Tongue (tissue), 2 donors: ENCODE data around the gene PCDH15. TPM values are rescaled to one million over a fixed set of nuclear protein-coding genes. Genes with fewer than 3 reads are reported as not detected.
A peak's percentile ranks its signal among the peaks of the same experiment; 100 is the strongest.
"Not testable (repeated sequence)": the region's sequence is repeated elsewhere in the genome, so short reads cannot be mapped to it uniquely, and the experiment has no call there.

Experiments
- DNase-seq: peaks from one replicate; pipeline ENCODE4 v3.0.0-alpha.2; 2015
- total RNA-seq: library from RNA; depleted of rRNA; stranded (reverse); fragments of >200 nt; gene quantifications from one replicate; pipeline ENCODE4 v1.2.3, GENCODE V29; 2014

The PCDH15 gene
- total RNA-seq, 1 donor from 2014 or later = 0.21 TPM

DNA sequence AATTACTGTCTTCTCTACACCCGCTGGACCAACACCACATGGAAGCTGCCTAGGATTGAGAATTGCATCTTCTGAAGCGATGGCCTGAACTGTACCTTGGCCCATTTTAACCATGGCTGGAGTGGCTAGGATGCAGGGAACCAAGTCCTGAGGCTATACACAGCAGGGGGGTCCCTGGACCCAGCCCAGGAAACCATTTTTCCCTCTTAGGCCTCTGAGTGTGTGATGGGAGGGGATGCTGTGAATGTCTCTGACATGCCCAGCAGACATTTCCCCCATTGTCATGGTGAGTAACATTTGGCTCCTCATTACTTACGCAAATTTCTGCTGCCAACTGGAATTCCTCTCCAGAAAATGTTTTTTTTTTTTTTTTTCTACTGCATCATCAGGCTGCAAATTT lies 822.7 kb downstream of the PCDH15 start:
- no peak for DNase-seq

GRCh38 chr10:53977267-53977666 lies 823.8 kb downstream of the PCDH15 start:
- no peak for DNase-seq

- DNase-seq = no peak
Observed at GRCh38 chr10:53957401-53957800, 843.6 kb downstream of the PCDH15 start.

DNA sequence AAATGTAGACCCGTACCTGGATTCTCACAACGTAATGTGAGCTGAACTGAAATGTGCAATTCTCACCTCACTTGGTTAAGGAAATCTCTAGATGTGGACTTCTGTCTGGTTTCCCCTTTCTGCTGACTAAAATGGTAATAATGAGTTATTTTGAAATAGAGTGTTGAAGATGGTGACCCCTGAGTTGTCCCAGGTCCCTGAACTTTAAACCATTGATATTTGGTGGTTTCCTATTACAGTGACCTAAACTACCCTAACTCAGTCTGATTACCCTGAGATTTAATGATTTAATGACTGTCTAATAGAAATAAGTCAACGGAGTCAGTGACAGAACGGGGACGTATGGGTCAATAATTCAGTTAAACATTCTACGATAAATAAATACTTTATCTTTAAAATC lies 845.9 kb downstream of the PCDH15 start:
- no peak for DNase-seq

GRCh38 chr10:53952698-53953630 lies 848.1 kb downstream of the PCDH15 start:
- no peak for DNase-seq

- DNase-seq = no peak
Observed at GRCh38 chr10:53939654-53940053, 861.4 kb downstream of the PCDH15 start.

DNA sequence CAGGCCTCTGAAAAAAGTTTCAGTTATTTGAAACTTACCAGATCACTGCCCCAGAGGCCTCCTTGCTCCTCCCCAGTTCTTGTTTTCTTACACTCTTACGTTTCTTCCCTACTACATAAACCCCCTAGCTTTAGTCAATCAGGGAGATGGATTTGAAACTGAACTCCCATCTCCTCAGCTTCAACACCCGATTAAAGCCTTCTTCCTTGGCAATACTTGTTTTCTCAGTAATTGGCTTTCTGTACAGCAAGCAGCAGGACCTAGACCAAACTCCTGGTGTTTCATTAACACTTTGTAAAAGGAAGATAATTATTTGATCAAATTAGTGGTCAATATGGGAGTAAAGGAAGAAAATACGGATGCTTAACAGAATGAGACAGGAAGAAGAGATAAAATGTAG lies 870.4 kb downstream of the PCDH15 start:
- DNase-seq = no peak

DNA sequence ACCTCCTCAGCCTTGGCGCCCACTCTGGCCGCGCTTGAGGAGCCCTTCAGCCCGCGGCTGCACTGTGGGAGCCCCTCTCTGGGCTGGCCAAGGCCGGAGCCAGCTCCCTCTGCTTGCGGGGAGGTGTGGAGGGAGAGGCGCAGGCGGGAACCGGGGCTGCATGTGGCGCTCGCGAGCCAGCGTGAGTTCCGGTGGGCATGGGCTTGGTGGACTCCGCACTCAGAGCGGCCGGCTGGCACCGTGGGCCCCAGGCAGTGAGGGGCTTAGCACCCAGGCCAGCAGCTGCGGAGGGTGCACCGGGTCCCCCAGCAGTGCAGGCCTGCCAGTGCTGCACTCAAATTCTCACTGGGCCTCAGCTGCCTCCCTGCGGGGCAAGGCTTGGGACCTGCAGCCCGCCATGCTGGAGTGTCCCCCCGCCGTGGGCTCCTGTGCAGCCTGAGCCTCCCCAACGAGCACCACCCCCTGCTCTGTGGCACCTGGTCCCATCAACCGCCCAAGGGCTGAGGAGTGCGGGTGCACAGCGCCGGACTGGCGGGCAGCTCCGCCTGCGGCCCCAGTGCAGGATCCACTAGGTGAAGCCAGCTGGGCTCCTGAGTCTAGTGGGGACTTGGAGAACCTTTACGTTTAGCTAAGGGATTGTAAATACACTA lies 876.9 kb downstream of the PCDH15 start:
- DNase-seq = not testable (repeated sequence)

DNA sequence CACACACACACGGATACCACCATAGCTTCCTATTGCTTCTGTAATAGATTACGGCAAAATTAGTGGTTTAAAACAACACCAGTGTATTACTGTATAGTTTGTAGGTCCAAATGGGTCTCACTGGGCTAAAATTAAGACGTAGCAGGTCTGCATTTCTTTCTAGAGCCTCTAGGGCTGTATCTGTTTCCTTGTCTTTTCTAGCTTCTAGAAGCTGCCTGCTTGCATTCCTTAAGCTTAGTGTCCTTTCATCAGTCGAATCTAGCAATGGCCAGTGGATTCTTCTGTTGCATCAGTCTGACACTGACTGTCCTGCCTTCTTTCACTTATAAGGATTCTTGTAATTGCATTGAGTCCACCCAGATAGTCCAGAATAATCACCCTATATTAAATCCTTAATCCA lies 882.3 kb downstream of the PCDH15 start:
- no peak for DNase-seq

- DNase-seq = no peak
Observed at GRCh38 chr10:53909791-53910190, 891.2 kb downstream of the PCDH15 start.

DNA sequence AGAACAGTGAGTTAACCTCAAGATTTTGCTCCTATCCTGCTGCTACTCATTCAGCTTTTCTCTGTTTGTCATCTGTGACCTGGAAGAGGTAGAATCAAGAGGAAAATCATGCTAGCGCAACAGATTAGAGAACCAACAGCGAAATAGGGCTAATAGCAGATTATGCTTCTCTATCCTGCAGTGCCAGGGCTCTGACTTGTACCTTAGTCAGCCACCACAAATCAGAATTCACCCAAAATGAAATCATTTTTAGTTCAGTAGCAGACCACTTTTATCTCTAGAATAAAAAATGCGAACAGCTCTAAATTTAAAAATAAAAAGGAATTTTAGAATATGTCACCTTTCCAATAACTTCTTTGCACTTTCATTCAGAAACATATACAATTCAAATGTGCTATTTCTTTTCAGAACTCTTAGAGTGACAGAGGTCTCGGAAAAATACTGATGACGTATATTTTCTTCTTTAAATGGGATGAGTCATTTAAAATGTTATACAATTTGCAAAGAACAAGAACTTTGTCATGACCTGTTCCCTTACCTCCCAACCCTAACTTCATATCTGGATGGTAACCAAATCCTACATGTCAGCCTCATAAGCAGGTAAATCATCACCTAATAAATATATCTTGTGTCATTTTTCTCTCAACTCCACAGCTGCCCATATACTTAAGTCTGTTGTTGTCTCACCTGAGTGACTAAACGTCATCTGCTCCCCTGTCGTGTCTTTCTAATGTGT lies 896.4 kb downstream of the PCDH15 start:
- DNase-seq = no peak

- no peak for DNase-seq
Observed at GRCh38 chr10:53903756-53904155, 897.3 kb downstream of the PCDH15 start.

DNA sequence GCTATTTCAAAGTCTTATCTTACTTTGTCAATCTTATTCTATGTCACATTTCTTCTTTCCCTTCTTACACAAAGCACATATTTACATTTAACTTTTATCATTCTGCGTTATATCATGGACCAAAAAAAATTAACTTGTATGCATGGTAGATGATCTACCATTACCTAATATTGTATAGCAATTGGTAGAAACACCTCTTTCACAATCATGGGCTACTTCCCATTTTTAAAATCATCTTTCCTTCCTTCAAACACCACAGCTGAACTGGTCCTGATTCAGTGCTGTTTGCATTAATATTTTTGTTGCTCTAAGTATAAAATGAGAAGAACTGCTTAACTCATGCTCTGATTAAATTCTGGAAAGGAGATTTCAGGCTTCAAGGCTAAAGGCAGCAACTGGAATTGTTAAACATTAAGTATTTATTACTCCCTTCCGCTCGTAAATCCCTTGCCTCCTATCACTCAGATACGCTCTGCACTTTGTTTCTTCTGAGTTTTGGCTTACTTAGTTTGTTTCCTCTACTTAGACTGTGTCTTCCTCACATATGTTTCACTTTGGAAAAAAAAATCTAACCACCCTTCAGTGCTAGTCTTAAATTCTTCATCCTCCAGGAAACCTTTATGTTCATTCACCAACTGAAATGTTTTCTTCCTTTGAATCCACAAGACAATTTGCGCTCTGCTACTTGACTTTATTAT lies 901.4 kb downstream of the PCDH15 start:
- DNase-seq = no peak

DNA sequence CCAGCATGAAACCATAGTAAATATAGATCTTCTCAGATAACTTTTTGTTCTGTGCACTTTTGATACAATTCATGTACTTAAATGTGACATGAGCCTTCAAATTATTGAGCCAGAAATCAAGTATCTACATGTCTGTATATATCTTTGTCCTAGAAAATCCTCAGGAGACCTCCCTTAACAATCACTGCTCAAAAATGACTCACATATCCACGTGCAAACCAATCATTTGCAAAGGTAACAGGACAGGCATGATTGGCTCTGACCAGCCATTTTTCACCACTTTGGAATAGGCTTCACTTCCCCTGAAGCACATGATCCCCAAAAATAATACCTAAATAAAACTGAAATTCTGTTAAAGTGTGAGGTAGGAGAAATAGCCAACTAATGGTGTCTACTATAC lies 902.5 kb downstream of the PCDH15 start:
- DNase-seq = no peak

GRCh38 chr10:53894145-53894544 lies 906.9 kb downstream of the PCDH15 start:
- no peak for DNase-seq

GRCh38 chr10:53893061-53893460 lies 908.0 kb downstream of the PCDH15 start:
- no peak for DNase-seq

DNA sequence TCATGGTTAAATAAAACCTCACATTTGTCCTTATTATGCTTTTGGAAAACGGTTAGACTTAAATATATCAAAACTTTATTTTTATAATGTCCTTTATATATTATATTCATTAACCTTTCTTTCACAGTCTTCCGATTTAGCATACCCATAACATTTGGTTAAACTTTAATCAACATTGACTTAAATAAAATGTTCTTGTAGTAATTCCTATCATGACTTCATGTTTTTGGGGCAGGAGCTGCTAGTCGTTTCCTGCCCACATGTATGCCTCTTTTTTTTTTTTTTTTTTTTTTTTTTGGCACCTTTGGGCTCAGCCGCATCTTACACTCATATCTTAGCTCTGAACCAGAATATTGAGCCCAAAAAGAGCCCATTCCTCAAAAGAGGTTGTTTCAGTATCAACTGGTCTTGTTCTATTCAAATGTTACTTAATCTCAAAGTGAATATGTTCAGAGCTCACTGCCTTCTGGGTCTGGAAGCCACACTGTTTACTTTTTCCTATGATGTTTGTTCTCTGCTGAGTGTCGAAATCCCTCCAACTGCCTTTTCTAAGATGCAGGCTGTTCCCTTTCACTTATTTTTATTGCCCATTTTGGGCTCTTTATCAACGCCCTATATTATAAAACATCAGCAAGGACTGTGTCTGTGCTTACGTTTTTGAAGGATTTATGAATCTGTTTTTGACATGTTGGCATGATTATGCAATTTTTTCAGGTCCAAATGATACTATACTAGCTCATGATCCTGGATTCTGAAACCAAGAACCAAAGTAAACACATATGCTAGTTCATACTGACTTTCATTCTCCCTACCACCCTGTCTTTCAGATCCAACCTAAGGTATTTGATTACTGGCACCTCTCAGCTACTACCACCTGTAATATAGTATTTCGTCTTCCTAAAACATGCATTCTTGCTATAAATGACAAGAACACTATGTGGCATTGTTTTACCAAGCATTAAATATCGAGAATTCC lies 914.4 kb downstream of the PCDH15 start:
- DNase-seq = peak; percentile 3

DNA sequence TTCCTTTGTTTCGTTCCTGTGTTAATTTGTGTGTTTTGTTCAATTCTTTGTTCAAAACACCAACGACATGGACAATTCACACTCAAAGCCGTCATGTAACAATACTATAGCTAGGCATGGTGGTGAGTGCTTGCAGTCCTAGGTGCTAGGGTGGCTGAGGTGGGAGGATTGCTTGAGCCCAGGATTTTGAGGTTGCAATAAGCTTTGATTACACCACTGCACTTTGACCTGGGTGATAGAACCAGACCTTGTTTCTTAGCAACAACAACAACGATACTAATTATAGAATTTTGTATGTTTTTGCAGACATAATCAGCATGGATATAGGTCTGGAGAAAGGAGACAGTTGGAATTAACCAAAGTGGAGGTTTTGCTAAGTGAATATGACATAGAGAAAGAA lies 936.2 kb downstream of the PCDH15 start:
- DNase-seq = no peak

DNA sequence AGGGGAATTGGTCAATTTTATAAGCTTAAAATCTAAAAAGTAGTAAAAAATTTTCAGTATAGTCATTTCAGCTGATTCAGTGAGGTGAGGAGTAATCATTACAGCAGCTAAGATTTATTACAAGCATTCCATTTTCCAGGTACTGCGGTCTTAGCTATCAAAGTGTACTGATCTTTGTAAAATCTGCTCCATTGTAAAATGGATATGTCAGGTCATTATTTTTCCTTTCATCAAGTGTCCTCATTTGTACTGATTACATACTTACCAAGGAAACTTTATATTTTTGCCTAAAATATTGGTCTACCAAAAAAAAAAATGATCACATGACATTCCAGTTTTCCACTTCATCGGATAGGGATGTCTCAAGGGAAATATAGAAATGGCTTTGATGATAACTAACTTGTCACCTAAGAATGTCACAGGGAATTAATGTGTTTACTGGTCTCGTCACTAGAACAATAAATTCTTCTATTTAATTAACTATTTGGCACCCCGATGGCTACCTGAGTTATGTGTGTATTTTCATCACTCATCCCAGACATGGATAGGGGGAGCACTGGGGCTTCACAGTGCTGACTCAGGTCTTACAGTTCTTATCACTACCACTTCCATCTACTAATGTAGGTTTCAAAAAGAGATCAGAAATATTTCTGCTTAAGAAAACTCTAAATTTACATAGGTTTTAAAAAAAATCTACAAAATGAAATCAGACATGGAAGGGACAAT lies 948.4 kb downstream of the PCDH15 start:
- DNase-seq = no peak

DNA sequence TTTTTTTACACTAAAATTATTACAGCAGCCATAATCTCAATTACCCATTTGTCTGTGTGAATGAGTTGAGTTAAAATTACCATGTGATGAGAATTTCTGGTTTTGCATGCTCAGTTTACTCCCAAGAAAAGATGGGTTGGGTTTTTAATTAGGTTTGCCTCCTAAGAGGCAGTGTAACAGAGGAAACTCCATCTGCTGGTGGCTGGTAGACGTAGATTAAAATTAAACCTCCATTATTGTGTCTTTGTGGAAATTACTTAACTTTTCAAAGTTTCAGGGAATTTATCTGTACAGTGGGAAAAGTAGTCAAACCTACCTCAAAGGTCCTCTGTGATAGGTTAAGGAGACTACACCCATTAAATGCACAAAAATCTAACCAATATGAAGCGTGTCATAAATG lies 954.2 kb downstream of the PCDH15 start:
- DNase-seq = no peak
